Mesodermal cell (in vitro differentiated cells): Measurements from ENCODE around the gene LECT2.

Experiments used
- H3K27ac ChIP-seq: 2 replicates; pipeline ENCODE4 v1.7.0; 2013; ENCODE audit warnings: mild to moderate bottlenecking, low read depth, low read length, moderate library complexity; ENCODE audit not compliant: severe bottlenecking
- H3K36me3 ChIP-seq: 2 replicates; pipeline ENCODE4 v1.7.1; 2013; ENCODE audit warnings: mild to moderate bottlenecking, low read length, moderate library complexity; ENCODE audit not compliant: control insufficient read depth, insufficient read depth
- H3K4me1 ChIP-seq: one replicate; pipeline ENCODE4 v1.7.1; 2013; ENCODE audit warnings: mild to moderate bottlenecking, low read length; ENCODE audit not compliant: insufficient read depth, control insufficient read depth, poor library complexity, severe bottlenecking
- H3K4me3 ChIP-seq: 2 replicates; pipeline ENCODE4 v1.7.0; 2013; ENCODE audit warnings: low read length, control low read depth, mild to moderate bottlenecking; ENCODE audit not compliant: insufficient read depth, poor library complexity, severe bottlenecking; ENCODE audit errors: extremely low read depth
- H3K9me3 ChIP-seq: 2 replicates; pipeline ENCODE4 v1.7.1; 2013; ENCODE audit warnings: mild to moderate bottlenecking, low read length, moderate library complexity; ENCODE audit not compliant: control insufficient read depth
- WGBS, 2 experiments: methylation state at CpG; one replicate each; pipeline ENCODE4 v1.1.5; 2013; ENCODE audit warnings: missing lambda C conversion rate in 2 of 2; ENCODE audit not compliant: insufficient coverage in 2 of 2; 5-methylcytosine and 5-hydroxymethylcytosine counted together

Gene LECT2

DNA sequence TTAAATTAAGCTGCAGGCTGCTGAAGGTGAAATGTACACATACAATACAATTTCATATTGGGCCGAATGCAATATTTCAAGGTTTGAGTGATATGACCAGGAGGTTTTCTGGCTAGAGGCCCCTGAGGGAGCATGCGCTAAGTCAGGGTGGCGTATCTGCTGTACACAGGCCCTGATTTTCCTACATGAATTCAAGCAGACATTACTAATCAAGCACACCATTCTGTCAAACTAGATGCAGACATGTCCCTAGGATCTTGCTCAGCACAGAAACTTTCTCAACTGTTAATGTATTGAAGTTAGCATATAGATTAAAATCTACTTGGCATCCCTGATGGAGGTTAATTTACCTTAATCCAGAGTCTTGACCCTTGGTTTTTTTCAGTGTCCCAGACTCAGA lies 10.7 kb upstream of the LECT2 start:
- 100% methylated on average over 2 of the region's 3 CpGs for WGBS, 2 experiments
- H3K36me3 ChIP-seq = no peaks in the 10 kb centered on the region
- H3K4me1 ChIP-seq = no peaks in the 10 kb centered on the region
- H3K27ac ChIP-seq = no peak overlapping the region
- no peak overlapping the region for H3K4me3 ChIP-seq
- no peaks in the 10 kb centered on the region for H3K9me3 ChIP-seq

DNA sequence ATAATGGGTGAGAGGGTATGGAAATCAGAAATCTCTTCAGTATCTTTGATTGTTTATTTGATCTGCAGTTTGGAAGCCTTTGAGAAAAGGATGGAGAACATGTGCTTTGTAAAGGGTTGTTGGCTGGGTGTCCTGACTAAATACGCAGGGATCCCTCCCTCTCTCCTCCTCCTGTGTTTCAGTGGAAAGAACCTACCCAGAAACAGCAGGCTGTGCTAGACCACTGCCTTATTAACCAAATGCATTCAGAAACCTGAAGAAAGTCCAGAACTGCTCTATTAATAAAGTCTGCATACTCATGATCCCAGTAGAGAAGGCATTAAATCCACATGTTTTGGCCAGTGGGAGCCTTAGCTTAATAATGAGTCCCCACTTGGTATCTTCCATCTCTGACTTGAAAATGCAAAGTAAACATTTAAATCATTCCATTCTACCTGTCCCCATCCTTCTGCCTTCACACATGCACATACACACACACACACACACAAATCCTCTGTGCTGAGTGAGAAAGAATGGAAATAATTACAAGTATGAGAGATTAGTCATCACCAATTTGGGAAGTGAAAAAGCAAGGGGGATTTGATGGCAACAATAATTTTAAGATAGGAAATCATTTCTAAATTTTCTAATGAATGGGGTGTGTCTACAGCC lies 10.0 kb upstream of the LECT2 start:
- 100% methylated on average over 1 of the region's 1 CpG; no CpG with 5 or more reads in 1 of the 2 experiments for WGBS, 2 experiments
- Histone ChIP-seq H3K4me3 (no peak overlapping the region), H3K9me3 (no peaks in the 10 kb centered on the region), H3K27ac (no peak overlapping the region), H3K36me3 (no peaks in the 10 kb centered on the region), H3K4me1 (no peaks in the 10 kb centered on the region)

DNA sequence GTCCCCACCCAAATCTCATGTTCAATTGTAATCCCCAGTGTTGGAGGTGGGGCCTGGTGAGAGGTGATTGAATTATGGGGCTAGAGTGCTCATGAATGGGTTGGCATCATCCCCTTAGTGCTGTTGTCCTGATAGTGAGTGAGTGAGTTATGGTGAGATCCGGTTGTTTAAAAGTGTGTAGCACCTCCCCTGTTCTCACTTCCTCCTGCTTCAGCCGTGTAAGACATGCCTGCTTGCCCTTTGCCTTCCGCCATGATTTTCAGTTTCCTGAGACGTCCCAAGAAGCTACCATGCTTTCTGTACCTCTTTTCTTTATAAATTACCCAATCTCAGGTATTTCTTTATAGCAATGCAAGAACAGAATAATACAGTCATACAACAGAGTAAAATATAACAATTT lies 742 bp upstream of the LECT2 start:
- H3K36me3 ChIP-seq = no peaks in the 10 kb centered on the region
- H3K4me3 ChIP-seq = no peak overlapping the region
- H3K9me3 ChIP-seq = no peaks in the 10 kb centered on the region
- 90 to 100% methylated on average over 3 to 4 of the region's 4 CpGs for WGBS, 2 experiments
- H3K27ac ChIP-seq = no peak overlapping the region
- H3K4me1 ChIP-seq = no peaks in the 10 kb centered on the region

DNA sequence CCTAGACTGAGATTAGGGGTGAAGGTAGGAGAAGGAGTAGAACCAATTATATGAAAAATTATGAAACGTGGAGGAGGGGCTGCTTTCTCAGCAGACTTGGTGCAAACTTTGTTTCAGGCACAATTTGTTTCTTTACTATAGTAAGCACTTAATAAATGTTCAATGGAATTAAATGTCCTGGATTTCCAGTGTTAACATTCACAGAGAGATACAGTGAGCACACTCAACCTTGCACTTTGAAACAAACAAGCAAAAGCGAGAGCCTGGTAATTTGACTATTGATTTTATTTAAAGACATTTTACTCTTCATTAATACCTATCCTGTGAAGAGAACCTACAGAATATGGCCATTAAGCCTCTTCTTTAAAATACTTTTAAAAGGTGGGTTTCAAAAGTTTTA lies 933 bp downstream of the LECT2 start:
- 100% methylated on average over 1 of the region's 2 CpGs; no CpG with 5 or more reads in 1 of the 2 experiments for WGBS, 2 experiments
- Histone ChIP-seq H3K27ac (no peak overlapping the region), H3K4me1 (no peaks in the 10 kb centered on the region), H3K4me3 (no peak overlapping the region), H3K36me3 (no peaks in the 10 kb centered on the region), H3K9me3 (no peaks in the 10 kb centered on the region)

DNA sequence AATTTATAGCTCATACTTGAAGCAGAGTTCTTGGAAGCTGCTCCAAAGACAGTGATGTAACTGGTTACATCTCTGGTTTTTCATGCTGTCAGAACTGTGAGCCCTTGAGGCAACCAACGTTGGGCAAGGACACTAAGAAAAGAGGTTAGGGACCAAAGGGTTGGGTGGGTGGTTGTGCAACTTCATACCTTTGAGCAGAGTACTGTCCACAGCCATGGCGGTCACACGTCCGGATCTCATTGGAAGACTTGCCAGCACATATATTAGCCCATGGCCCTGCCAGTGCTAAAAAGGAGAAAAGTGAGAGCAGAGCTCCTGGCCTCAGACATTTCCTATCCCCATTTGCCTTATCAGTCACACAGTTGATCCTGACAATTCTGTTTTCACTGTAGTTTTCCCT lies 2.1 kb downstream of the LECT2 start:
- H3K9me3 ChIP-seq = no peaks in the 10 kb centered on the region
- no peak overlapping the region for H3K4me3 ChIP-seq
- no peaks in the 10 kb centered on the region for H3K4me1 ChIP-seq
- H3K36me3 ChIP-seq = no peaks in the 10 kb centered on the region
- 83 to 92% methylated on average over 2 to 4 of the region's 4 CpGs for WGBS, 2 experiments
- H3K27ac ChIP-seq = no peak overlapping the region

DNA sequence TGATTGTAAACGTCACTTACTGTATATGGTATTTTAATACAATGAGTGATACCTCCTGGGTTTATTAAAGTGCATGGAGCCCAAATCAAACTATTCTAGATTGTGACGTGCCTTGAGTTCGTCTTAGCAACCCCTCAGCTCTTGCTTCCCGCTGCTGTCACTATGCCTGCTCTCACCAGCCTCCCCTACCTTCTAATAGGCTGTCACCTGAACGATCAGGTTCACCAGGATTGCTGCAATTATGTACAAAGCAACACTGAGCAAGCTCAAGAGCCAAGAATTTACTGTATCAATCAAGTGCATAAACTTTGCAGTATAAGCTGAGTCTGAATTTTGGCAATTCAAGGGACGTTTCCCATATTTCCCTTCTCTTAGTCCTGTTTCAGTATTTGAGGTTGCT lies 3.0 kb downstream of the LECT2 start:
- Histone ChIP-seq H3K27ac (no peak overlapping the region), H3K9me3 (no peaks in the 10 kb centered on the region)
- 80 to 92% methylated on average over 4 to 5 of the region's 6 CpGs for WGBS, 2 experiments

DNA sequence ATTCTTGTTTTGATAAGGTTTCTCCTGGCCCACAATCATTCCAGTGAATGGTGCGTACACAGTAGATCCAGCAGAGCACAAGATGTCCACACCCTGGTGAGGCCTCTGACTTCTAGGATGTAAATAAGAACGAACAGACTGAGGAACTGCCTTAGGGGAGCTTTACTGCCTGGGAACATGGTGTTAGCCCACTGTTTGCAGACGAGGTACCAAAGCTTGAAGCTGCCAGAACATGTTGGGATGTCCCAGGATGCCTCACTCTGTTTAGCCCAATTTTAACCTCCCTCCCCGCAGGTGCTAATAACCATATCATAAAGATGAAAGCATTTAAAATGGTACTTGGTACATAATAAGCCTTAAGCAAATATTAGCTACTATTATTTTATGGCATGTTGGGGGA lies 3.5 kb downstream of the LECT2 start:
- Histone ChIP-seq H3K27ac (no peak overlapping the region), H3K9me3 (no peaks in the 10 kb centered on the region), H3K4me1 (no peaks in the 10 kb centered on the region), H3K4me3 (no peak overlapping the region), H3K36me3 (no peaks in the 10 kb centered on the region)
- WGBS, 2 experiments = 63 to 94% methylated on average over 1 to 2 of the region's 4 CpGs

More for the DNA sequence above, 3.0 kb downstream of the LECT2 start:
- no peaks in the 10 kb centered on the region for H3K4me1 ChIP-seq
- H3K4me3 ChIP-seq = no peak overlapping the region
- no peaks in the 10 kb centered on the region for H3K36me3 ChIP-seq

DNA sequence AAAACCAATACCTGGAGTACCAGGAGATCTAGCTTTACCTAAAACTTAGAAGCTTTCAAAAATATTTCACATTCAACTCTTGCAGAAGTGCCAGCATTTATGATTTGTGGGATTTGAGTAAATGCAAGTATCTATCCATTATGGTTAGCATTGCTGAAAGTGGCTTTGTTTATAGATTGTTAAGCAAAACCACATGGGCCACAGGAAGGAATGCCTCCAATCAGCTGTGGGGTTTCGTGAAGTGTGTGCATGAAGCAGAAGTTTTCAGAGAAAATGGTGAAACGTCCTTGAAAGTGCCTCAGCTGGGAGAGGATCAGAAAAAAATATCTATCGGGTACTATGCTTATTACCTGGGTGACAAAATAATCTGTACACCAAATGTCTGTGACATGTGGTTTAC lies 4.2 kb downstream of the LECT2 start:
- no peak overlapping the region for H3K4me3 ChIP-seq
- H3K4me1 ChIP-seq = no peaks in the 10 kb centered on the region
- H3K36me3 ChIP-seq = no peaks in the 10 kb centered on the region
- H3K9me3 ChIP-seq = no peaks in the 10 kb centered on the region
- no peak overlapping the region for H3K27ac ChIP-seq
- 66 to 84% methylated on average over 2 to 3 of the region's 3 CpGs for WGBS, 2 experiments

DNA sequence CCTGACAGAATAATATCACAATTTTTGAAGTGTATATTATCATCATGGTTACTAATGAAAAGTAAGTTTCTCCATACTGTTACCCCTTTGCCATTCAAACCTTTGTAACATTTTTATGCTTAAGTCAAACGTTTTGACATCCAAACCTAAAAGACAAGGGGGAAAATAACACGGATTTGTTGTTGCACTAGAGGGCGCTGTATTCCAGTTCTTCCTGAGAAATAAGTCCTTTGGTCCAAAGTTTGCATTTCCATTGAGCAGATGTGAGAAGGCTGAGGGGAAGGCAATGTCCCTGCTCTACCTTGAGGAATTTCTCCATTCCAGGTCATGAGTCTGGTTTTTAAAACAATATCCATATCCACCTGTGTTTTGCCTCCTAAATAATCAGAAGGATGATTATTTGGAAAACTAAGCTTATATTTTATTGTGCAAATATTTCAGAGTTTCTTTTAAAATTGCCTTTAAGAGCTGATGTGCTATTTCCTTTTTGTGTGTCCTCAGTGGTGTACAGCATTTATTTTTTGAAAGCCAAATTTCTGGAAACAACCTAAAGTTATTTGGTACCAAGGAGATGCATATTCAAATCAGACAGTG lies 9.7 kb downstream of the LECT2 start:
- H3K27ac ChIP-seq = no peak overlapping the region
- H3K4me1 ChIP-seq = no peaks in the 10 kb centered on the region
- no peaks in the 10 kb centered on the region for H3K36me3 ChIP-seq
- WGBS, 2 experiments = 0 to 5% methylated on average over 1 to 3 of the region's 3 CpGs
- no peak overlapping the region for H3K4me3 ChIP-seq
- H3K9me3 ChIP-seq = no peaks in the 10 kb centered on the region

DNA sequence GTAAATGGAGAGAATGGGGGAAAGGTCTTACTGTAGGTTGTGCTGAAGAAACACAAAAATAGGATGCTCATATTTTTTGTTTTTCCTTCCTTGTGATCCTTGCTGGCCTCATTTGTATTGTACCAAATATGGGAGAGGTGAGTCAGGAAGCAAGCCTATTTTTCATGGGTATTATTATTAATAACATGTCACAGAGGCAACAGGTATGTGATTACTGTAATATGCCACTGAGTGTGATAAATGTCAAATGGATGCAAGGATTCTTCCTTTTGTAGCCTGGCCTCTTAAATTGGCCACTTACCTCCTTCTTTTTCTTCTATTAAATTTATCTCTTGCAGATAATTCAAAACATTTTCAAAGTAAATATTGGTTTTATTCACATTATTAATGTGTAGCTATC lies 10.2 kb downstream of the LECT2 start:
- Histone ChIP-seq H3K9me3 (no peaks in the 10 kb centered on the region), H3K36me3 (no peaks in the 10 kb centered on the region), H3K4me1 (no peaks in the 10 kb centered on the region), H3K4me3 (no peak overlapping the region), H3K27ac (no peak overlapping the region)

DNA sequence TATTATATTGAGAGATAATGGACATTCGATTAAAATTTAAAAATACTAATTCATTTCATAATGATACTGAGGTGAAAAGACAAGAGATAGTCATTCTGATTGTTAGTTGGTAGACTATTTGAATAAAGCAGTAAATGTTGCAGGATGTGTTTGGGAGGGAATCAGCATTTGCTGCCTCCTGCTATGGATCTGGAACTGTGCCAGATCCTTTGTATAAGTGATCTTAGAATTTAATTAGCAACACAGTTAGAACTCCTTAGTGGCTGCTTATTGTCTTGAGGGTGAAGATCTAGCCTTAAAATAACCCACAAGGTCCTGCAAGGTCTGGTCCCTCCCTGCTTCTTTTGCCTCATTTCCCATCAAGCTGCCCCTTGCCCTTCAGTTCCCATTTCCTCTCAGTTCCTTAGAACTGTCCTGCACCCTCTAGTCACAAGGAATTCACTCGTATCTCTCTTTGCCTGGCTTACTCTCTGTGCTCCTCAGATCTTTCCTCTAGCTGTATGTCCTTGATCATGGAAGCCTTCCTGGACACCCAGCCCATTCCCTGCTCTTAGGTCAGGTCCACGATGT lies 12.5 kb downstream of the LECT2 start:
- no peaks in the 10 kb centered on the region for H3K4me1 ChIP-seq
- no peak overlapping the region for H3K4me3 ChIP-seq
- H3K9me3 ChIP-seq = no peaks in the 10 kb centered on the region
- H3K36me3 ChIP-seq = no peaks in the 10 kb centered on the region
- 56% methylated on average over 2 of the region's 3 CpGs for WGBS, 2 experiments
- H3K27ac ChIP-seq = no peak overlapping the region
